CD1c-positive myeloid dendritic cell (primary cell): ENCODE results near the gene FNDC10.

ENCODE experiments used
- DNase-seq: peaks from one replicate; pipeline ENCODE4 v3.0.0-alpha.2; 2016; ENCODE audit errors: extremely low spot score

FNDC10 gene

GRCh38 chr1:1627829-1628753 lies 28.2 kb upstream of the FNDC10 start:
- DNase-seq = no peak

- no peak for DNase-seq
These were observed 27.4 kb upstream of the FNDC10 start for GRCh38 chr1:1627261-1627828.

DNA sequence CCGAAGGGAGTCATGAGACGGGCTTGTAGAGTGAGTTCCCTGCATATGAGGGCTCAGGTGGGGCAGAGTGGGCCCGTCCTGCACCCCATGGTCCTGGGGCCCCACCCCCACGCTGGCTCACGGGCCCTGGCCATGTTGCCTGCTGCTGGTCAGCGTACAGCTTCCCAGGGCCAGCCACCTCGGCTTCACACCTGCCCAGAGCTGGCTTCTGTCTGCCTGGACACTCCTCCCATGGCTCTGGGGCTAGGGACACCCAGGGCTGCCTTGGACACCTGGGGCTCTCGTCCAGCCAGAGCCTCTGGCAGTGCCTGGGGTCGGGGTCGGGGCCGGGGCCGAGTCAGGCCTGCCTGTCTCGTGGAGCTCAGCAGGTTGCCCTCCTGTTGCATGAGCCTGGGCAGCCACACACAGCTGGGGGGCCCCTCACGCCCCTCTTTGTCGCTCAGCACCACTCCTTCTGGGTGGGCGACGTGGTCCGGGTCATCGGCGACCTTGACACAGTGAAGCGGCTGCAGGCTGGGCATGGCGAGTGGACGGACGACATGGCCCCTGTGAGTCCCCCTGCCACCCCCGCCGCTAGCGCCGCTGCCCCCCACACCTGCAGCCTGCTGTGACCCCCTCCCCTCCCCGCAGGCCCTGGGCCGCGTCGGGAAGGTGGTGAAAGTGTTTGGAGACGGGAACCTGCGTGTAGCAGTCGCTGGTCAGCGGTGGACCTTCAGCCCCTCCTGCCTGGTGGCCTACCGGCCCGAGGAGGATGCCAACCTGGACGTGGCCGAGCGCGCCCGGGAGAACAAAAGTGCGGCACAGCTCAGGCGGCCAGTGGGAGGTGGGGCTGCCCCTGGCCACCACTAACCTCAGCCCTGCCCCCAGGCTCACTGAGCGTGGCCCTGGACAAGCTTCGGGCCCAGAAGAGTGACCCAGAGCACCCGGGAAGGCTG lies 26.5 kb upstream of the FNDC10 start:
- DNase-seq = no peak

GRCh38 chr1:1625824-1626206 lies 25.9 kb upstream of the FNDC10 start:
- DNase-seq = no peak

DNA sequence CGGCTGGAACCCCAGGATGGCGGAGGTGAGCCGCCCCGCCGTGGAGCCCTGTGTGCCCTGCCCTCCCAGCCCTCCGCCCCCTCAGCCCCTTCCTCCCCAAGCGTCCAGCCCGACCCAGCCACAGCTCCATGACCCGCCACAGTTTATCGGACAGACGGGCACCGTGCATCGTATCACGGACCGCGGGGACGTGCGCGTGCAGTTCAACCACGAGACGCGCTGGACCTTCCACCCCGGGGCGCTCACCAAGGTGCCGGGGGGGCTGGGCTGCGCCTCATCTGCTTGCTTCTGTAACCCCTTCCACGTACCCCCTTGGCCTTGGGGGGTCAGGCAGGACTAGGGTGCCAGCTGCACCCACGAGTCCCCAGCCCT lies 25.5 kb upstream of the FNDC10 start:
- DNase-seq = no peak

DNA sequence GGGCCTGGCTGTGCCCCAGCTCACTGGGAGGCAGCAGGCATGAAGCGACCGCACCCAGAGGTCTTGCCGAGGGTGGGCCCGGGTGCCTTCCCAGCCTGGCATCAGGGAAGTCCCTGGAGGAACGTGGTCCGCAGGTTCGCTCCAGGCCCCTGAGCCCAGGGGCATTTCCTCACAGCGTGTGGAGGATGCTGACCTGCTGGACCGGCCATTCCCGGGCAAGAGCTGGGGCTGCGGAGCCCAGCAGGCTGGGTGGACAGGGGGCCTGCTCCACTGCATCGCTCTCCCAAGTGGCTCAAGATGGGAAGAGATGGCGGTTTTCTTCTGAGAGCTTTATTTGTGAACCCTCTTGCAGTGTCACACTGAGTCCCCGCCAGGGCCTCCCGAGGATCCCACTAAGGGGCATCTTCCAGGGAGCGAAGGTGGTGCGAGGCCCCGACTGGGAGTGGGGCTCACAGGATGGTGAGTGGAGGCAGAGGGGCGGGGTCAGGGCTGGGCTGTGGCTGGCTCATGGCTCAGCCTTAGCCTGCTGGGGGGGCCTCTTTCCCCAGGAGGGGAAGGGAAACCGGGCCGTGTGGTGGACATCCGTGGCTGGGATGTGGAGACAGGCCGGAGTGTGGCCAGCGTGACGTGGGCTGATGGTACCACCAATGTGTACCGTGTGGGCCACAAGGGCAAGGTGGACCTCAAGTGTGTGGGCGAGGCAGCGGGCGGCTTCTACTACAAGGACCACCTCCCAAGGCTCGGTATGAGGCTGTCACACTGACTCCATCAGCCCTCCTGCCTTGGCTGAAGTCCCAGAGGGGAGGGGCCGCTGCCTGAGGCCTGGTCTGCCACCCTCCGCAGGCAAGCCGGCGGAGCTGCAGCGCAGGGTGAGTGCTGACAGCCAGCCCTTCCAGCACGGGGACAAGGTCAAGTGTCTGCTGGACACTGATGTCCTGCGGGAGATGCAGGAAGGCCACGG lies 24.8 kb upstream of the FNDC10 start:
- no peak for DNase-seq

DNA sequence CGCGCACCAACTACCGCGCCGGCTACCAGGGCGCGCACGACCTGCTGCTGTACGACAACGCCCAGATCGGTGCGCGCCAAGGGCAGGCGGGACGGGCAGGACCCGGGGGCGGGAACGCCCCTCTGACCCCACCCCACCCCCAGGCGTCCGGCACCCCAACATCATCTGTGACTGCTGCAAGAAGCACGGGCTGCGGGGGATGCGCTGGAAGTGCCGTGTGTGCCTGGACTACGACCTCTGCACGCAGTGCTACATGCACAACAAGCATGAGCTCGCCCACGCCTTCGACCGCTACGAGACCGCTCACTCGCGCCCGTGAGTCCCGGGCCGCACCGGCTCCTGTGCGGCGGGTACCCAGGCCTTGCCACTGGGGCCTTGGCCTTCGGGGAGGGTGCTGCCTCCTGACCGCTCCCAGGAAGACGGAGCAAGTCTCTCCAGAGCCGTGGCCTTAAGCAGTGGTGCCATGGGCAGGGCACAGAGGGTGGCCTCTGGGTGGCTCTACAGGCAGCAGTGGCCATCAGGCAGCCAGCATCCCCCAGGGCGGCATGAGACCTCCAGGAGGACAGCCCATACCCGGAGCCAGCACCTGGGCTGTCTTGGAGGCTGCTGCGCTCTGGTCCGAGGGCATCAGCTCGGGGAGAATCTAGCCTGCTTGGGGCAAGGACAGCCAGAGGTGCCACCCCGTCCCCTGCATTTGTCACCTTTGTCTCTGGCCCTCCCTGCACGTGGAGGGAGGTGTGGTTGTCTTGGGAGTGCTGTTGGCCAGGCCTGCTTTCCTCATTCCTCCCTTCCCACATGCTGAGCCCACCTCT lies 23.9 kb upstream of the FNDC10 start:
- no peak for DNase-seq

- no peak for DNase-seq
These were observed 23.3 kb upstream of the FNDC10 start for GRCh38 chr1:1623181-1623630.

- DNase-seq = no peak
These were observed 22.8 kb upstream of the FNDC10 start for GRCh38 chr1:1622788-1623094.

DNA sequence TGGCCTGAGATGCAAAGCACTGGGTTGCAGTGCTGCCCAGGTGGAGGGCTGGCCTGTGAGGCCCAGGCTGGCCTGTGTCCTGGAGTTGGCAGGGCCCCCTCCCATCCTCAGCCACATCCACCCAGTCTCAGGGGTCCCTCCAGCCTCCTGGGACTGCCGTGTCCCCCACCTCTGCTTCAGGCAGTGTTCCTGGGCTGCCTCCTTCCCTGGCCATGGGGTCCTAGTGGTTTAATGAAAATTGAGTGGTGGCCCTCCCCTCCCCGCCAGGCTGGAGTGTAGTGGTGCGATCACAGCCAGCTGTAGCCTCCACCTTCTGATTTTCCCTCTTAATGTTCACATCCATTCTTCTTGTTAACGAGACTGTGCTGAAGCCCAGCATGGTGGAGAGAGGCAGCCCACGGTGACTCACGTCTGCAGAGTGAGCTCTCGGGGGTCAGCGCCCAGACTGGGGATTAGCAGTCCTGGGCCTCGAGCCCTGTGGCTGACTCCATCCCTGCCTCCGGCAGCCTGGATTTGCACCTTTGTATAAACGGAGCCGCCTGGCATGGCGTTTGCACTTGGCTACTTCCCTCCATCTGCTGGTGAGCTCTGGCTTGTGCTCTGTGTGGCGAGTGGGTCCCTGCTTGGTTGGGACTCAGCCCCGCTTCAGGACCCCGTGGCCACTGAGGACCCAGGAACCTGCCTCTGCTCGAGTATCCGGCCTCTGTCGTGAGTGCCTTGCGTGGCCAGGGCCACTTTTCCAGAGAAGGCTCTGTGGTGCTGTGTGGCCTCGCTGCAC lies 22.3 kb upstream of the FNDC10 start:
- no peak for DNase-seq

GRCh38 chr1:1621173-1622009 lies 21.5 kb upstream of the FNDC10 start:
- DNase-seq = no peak

GRCh38 chr1:1620433-1621139 lies 20.7 kb upstream of the FNDC10 start:
- no peak for DNase-seq

GRCh38 chr1:1619917-1620361 lies 20.0 kb upstream of the FNDC10 start:
- DNase-seq = no peak

- DNase-seq = no peak
These were observed 18.6 kb upstream of the FNDC10 start for GRCh38 chr1:1618396-1619068.

GRCh38 chr1:1617925-1618324 lies 18.0 kb upstream of the FNDC10 start:
- DNase-seq = no peak

DNA sequence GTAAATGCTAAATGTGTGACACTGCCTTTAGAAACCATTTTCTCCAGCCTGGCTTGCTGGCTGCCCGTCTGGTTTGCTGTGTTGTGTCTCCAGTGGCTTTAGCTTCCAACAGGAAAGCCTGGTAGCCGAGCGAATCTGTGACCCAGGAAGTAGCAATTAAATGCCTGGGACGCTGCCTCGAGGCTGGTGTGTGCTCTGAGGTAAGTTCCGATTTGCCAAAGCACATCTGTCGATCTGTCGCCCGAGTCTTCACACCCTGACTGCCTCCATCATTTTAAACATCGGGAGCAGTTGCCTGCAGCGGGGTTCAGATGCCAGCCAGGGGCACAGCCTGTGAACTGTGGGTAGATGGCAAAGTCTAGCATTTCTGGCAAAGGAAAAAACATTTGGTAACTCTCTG lies 17.6 kb upstream of the FNDC10 start:
- no peak for DNase-seq

GRCh38 chr1:1616838-1617237 lies 16.9 kb upstream of the FNDC10 start:
- DNase-seq = no peak
